ENCODE measurements around the gene HES4. TPM values are rescaled to one million over a fixed set of nuclear protein-coding genes. Genes with fewer than 3 reads are reported as not detected.

The HES4 gene
- total and polyA plus RNA-seq, 10 of the 15 experiments (the other 5 are each of a cell fraction or from before 2014, with no cell fraction given): 0.44 to 1.7 (median 0.85) TPM; not detected in 5

GRCh38 chr1:975896-976683 lies 23.8 kb downstream of the HES4 start (continued):
- TF ChIP-seq ZBTB4 (CRISPR knock-in tag; IDR thresholded peaks at IDR 0.05): no peak
- TF ChIP-seq CREB1 (IDR thresholded peaks at IDR 0.05; ENCODE audit: low read depth): no peak
- TF ChIP-seq RELB (IDR thresholded peaks at IDR 0.05; ENCODE audit: low read depth): no peak
- TF ChIP-seq ESRRA (IDR thresholded peaks at IDR 0.05; ENCODE audit: low read length): no peak
- no peak for TF ChIP-seq NBN (IDR thresholded peaks at IDR 0.05)
- TF ChIP-seq POLR2A (IDR thresholded peaks at IDR 0.05; ENCODE audit: low read depth, low read length): no peak
- TF ChIP-seq SMC3 (IDR thresholded peaks at IDR 0.05; ENCODE audit: borderline replicate concordance, low read length): peak; percentile 19; the same call in 1 of the 2 replicates
- TF ChIP-seq EGR1 (IDR thresholded peaks at IDR 0.05; ENCODE audit: borderline replicate concordance in 1 of 2, low read depth in 2 of 2, low read length in 2 of 2): no peak

Measured in GM12878 (cell line).